Stimulated activated CD4-positive, alpha-beta T cell treated with anti-CD3 and anti-CD28 coated beads, Interleukin-12 subunit alpha, Interleukin-12 subunit beta, amount 100 ng/mL, for 24 hours (primary cell): ENCODE measurements around the gene CIAPIN1.

Experiments
- DNase-seq, 2 experiments: peaks; one replicate each; pipeline ENCODE4 v3.0.0-alpha.2; 2020; ENCODE audit warnings: low read depth in 2 of 2

CIAPIN1 gene

DNA sequence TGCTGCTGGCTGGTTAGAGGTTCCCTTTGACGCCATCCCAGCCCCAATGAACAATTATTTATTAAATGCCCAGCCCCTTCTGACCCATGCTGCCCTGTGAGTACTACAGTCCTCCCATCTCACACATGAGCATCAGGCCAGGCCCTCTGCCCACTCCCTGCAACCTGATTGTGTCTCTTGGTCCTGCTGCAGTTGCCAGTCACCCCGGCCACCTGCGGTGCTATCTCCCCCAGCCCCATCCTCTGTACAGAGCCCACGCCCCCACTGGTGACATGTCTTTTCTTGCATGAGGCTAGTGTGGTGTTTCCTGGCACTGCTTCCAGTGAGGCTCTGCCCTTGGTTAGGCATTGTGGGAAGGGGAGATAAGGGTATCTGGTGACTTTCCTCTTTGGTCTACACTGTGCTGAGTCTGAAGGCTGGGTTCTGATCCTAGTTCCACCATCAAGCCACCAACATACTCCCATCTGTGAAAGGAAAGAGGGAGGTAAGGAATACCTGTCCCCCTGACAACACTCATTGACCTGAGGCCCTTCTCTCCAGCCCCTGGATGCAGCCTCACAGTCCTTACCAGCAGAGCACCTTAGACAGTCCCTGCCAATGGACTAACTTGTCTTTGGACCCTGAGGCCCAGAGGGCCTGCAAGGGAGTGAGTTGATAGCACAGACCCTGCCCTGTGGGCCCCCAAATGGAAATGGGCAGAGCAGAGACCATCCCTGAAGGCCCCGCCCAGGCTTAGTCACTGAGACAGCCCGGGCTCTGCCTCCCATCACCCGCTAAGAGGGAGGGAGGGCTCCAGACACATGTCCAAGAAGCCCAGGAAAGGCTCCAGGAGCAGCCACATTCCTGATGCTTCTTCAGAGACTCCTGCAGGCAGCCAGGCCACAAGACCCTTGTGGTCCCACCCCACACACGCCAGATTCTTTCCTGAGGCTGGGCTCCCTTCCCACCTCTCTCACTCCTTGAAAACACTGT lies 63.6 kb downstream of the CIAPIN1 start:
- no peak for DNase-seq

DNA sequence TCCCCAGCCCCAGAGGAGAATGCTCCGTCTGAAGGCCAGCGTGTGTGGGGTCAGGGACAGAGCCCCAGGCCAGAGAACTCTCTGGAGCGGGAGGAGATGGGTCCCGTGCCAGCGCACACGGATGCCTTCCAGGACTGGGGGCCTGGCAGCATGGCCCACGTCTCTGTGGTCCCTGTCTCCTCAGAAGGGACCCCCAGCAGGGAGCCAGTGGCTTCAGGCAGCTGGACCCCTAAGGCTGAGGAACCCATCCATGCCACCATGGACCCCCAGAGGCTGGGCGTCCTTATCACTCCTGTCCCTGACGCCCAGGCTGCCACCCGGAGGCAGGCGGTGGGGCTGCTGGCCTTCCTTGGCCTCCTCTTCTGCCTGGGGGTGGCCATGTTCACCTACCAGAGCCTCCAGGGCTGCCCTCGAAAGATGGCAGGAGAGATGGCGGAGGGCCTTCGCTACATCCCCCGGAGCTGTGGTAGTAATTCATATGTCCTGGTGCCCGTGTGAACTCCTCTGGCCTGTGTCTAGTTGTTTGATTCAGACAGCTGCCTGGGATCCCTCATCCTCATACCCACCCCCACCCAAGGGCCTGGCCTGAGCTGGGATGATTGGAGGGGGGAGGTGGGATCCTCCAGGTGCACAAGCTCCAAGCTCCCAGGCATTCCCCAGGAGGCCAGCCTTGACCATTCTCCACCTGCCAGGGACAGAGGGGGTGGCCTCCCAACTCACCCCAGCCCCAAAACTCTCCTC lies 64.5 kb downstream of the CIAPIN1 start:
- no peak for DNase-seq

DNA sequence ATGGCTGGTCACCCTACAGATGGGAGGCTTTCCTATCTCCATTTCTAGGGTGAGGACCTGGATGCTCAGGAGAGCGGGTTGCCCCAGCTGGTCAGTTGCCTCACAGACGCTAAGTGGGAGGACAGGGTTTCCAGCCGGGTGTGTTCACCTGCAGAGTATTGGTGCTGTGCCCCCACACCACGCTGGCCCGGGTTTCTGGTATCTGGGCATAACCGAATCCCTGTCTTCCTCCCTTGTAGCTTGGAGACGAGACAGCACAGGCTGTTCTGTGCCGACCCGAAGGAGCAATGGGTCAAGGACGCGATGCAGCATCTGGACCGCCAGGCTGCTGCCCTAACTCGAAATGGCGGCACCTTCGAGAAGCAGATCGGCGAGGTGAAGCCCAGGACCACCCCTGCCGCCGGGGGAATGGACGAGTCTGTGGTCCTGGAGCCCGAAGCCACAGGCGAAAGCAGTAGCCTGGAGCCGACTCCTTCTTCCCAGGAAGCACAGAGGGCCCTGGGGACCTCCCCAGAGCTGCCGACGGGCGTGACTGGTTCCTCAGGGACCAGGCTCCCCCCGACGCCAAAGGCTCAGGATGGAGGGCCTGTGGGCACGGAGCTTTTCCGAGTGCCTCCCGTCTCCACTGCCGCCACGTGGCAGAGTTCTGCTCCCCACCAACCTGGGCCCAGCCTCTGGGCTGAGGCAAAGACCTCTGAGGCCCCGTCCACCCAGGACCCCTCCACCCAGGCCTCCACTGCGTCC lies 65.2 kb downstream of the CIAPIN1 start:
- DNase-seq = no peak

GRCh38 chr16:57380671-57381462 lies 66.3 kb downstream of the CIAPIN1 start:
- no peak for DNase-seq

GRCh38 chr16:57379579-57379978 lies 67.6 kb downstream of the CIAPIN1 start:
- no peak for DNase-seq
